GM19463 (cell line): ENCODE data around the gene RPS15.

Source experiments
- ATAC-seq: cut with Tn5 transposase; IDR thresholded peaks from one replicate; pipeline ENCODE4 v1.9.1; 2021; ENCODE audit warnings: mild to moderate bottlenecking, moderate library complexity; ENCODE audit not compliant: unreplicated experiment

The RPS15 gene

DNA sequence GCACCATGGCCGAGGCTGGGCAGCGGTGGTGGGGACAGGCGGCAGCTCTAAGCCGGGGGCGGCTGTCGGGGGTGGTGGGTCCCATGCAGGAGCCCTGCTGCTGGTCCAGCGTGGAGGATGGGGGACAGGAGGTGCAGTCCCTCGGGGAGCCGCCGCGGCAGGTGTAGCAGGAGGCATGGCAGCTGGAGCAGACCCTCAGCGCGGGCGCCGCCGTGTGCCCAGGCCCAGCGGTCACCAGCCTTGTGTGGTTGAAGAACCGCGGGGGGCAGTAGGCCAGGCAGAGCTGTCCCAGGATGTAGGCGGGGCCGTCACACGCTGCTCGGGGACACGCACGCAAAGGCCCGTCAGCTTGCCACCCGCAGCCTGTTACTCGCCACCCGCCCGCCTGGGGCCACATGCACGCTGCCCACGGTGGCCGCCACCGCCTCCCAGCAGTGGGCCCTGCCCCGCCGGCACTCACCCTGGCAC, 43.7 kb downstream of the RPS15 start:
- ATAC-seq = no peak

DNA sequence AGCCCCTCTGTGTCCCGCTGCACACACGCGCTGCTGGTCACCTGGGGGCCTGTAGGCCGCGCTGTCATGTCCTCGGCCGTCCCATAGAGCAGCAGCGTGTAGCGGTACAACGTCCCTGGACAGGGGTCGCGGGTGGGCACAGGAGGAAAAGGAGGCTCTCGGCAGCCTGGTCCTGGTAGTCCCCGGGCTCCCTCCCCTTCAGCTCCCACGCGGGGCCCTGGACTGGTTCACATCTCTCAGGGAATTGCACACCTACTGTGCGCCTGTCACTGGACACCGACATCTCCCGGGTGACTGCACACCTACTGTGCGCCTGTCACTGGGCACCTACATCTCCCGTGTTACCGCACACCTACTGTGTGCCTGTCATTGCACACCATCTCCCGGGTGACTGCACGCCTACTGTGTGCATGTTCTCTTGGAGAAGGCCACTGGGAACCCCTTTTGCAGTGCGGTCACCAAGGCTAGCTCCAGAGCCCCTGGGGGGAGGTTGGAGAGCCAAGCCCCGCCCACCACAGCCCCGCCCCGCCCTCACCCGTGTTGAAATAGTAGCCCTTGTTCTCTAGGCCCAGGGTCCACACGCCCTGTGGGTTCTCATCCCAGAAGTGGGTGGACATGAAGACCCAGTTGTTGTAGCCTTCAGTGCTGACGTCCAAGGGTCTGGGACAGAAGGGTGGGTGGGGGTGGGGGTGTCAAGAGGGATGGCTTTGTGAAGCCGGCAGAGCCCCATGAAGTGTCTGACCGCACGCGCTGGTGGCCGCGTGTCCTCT, 44.4 kb downstream of the RPS15 start:
- no peak for ATAC-seq

DNA sequence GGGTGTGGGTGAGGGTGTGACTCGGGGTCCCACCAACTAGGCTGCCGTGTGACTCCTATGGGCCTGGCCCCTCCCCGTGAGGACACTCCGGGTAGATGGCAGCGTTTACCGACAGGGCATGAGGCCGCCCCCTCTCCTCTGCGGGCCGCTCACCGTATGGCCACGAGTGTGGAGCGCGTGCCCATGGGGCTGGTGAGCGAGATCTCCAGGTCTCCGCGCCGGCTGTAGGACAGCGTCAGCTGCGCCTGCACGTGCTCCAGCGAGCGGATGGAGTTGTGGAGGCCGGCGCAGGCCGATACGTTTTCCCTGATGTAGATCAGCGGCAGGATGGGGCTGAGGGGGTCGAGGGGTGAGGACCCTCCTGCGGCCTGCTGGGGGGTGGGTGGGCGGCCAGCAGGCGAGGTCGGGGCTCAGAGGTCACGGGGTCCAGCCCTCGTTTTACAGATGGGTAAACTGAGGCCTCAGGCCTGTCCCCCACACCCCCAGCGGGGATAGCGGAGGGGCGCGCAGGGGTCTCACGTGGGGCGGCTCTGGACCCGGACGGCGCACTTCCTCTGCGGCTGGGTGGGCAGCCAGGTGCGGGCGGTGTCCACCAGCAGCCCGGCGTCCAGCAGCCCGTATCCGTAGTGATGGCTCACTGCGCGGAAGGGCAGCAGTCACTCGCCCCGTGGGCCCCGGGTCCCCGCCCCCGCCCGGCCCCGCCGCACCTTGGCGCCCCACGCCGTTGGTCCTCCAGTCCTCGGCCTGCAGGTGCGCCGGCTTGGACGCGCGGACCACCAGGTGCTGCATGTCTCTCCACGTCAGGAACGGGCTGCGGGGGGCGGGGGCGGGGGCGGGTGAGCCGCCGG, 45.2 kb downstream of the RPS15 start:
- no peak for ATAC-seq

DNA sequence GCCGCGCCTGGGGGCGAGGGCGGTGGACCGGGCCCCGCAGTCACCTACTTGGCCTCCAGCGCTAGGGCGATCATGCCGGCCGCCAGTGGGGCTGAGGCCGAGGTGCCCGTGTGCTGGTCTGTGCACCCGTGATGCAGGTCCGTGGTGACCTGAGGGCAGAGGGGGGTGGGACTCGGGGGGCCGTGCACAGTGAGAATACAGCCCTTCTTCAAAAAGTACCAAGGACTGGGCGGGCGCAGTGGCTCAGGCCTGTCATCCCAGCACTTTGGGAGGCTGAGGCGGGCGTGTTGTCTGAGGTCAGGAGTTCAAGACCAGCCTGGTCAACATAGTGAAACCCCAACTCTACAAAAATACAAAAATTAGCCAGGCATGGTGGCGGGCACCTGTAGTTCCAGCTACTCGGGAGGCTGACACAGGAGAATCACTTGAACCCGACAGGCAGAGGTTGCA, 45.8 kb downstream of the RPS15 start:
- ATAC-seq = no peak

DNA sequence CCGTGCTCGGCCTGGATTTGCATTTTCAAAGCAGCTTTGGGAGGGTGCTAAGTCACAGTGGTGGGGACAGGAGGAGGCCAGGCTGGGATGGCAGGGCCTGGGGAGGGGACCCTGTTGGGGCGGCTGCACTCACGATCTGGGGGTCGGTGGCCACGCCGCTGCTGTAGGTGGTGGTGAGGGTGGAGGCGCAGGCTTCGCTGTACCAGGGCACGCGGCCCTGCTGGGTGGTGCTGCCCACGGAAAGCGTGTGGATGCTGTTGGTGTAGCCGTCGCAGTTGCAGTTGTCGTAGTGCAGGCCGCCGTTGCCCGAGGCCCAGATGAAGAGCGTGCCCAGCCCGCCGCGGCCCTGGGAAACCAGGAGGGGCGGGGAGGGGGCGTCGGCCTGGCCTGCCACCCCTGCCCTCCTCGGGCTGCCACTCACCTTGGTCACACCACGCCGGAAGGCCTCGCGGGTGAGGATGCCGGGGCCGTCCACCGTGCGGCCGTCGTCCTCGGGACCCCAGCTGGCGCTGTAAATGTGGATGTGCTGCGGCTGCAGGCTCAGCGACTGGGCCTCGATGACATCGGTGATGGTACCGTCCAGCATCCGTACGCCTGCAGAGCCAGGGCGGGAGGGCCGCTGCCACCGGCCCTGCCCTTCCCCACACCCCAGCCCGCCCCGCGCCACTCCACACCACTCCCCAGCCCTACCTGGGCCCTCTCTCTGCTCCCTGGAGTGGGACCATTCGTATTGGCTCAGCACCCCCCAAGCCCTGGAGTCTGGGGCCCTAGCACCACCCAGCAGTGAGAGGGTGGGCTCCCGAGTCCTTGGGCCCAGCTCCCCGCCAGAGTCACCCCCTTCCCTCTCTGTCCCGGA, 48.8 kb downstream of the RPS15 start:
- no peak for ATAC-seq

DNA sequence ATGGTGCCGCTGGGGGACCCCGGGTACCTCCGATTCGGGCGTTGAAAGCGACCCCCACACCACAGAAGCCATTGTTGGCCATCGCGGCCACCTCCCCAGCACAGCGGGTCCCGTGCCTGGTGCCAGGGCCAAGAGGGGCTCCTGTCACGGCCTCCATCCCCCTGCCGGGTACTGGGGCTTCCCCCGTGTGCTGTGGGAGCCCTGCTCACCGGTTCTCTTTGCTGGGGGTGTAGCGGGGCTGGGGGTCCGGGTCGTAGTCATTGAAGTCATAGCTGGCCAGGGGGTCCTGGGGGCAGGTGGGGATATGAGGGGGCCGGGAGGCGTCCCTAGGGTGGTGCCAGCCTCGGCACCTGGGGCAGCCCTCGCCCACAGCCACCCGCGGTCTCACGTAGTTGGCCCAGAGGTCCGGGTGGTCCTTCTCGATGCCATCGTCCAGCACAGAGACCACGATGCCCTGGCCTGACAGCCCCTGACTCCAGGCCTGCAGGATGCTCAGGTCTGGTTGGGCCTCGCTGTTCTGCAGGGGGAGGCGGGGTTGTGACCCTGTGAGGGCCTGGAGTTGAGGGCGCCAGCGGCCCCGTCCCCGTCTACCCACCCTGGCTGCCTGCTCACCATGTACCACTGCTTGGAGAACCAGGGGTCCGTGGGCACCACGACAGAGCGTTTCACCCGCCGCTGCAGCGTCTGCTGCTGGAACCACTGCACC, 49.5 kb downstream of the RPS15 start:
- no peak for ATAC-seq

DNA sequence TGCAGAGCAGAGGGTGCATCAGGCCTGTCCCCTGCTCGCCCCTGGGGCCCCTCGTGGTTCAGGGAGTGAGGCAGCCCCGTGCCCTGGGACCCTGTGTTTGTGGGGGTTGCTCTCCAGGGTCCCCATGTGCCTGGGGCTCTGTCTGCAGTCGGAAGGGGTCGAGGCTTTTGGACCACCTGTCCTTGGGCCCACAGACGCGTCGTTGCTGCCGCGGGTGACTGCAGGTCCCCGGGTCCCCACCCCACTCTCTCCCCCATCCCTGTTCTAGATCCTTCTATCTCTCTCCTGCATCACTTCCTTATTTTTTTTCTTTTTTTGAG, 50.0 kb downstream of the RPS15 start:
- ATAC-seq = no peak

DNA sequence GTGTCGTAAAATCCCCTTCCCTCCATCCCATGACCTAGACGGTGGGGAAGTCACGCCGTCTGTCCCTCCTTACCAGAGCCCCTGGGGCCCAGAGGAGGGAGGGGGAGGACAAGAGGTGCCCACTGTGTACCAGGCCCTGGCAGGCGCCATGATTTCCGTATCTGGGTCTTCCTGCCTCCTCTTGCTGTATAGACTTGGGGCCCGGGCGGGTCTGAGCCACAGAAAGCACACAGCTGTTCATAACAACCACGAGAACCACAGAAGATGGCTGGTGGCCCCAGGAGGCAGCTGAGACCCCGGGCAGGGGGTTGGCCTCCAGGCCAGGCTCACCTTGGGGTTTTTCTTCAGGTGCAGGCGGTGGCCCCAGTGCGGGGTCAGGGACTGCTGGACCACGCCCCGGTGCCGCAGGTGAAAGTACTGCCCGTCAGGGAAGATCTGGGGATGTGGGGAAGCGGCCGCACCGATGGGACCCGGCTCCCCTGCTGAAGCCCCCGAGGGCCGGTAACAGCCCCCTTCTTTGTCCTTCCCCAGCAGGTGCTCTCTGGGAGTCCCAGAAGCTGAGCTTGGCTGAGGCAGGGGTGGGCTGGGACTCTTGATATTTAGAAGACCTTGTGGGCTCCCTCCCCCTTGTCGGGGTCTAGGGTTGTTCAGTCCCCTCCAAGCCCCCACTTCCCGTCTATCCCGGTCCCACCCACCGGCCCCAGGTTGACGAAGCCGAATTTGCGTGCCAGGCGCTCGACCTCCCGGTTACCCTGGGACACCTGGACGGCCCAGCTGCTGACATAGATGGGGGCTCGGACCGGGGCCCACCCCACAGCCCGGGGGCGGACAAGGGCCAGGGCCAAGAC, 51.5 kb downstream of the RPS15 start:
- ATAC-seq = no peak
